MM.1S (cell line): ENCODE results near the gene TTC34.

Experiments used
- DNase-seq: peaks from one replicate; pipeline ENCODE4 v3.0.0-alpha.2; 2015
- H2AFZ ChIP-seq: fragments of 300-600 bp; sonication (generic); 2 replicates; pipeline ENCODE4 v1.6.0; 2016; ENCODE audit warnings: antibody characterized with exemption, low read length
- H3F3A ChIP-seq: fragments of 300-600 bp; sonication (generic); 2 replicates; pipeline ENCODE4 v1.6.1; 2016; ENCODE audit warnings: mild to moderate bottlenecking, antibody characterized with exemption, low read length, moderate library complexity, mixed read lengths; ENCODE audit not compliant: insufficient read depth
- H3K27ac ChIP-seq: fragments of 300-600 bp; sonication (generic); 2 replicates; pipeline ENCODE4 v1.5.1; 2016; ENCODE audit warnings: mild to moderate bottlenecking, low read length
- H3K27me3 ChIP-seq: fragments of 300-600 bp; sonication (generic); replicated peaks from 2 replicates; pipeline ENCODE4 v1.6.0; 2016; ENCODE audit warnings: low read length; ENCODE audit not compliant: insufficient read depth
- H3K36me3 ChIP-seq: fragments of 300-600 bp; sonication (generic); replicated peaks from 2 replicates; pipeline ENCODE4 v1.6.1; 2016; ENCODE audit warnings: mild to moderate bottlenecking, low read length, mixed read lengths; ENCODE audit not compliant: insufficient read depth
- H3K4me1 ChIP-seq: fragments of 300-600 bp; sonication (generic); 2 replicates; pipeline ENCODE4 v1.6.1; 2016; ENCODE audit warnings: low read length, mixed read lengths
- H3K4me2 ChIP-seq: fragments of 300-600 bp; sonication (generic); 2 replicates; pipeline ENCODE4 v1.6.0; 2016; ENCODE audit warnings: low read depth, low read length
- H3K4me3 ChIP-seq: fragments of 300-600 bp; sonication (generic); 2 replicates; pipeline ENCODE4 v1.5.1; 2016; ENCODE audit warnings: low read length, mixed read lengths
- H3K79me2 ChIP-seq: fragments of 300-600 bp; sonication (generic); 2 replicates; pipeline ENCODE4 v1.6.1; 2016; ENCODE audit warnings: mixed run types, low read length, mixed read lengths
- H3K9ac ChIP-seq: fragments of 300-600 bp; sonication (generic); 2 replicates; pipeline ENCODE4 v1.6.1; 2016; ENCODE audit warnings: low read length, mixed read lengths
- H3K9me2 ChIP-seq: fragments of 300-600 bp; sonication (generic); replicated peaks from 2 replicates; pipeline ENCODE4 v1.6.1; 2016; ENCODE audit warnings: mild to moderate bottlenecking, low read length, mixed read lengths; ENCODE audit not compliant: insufficient read depth
- H3K9me3 ChIP-seq: fragments of 300-600 bp; sonication (generic); replicated peaks from 2 replicates; pipeline ENCODE4 v1.6.1; 2016; ENCODE audit warnings: mild to moderate bottlenecking, low read length, mixed read lengths; ENCODE audit not compliant: insufficient read depth
- H4K20me1 ChIP-seq: fragments of 300-600 bp; sonication (generic); 2 replicates; pipeline ENCODE4 v1.6.1; 2016; ENCODE audit warnings: mild to moderate bottlenecking, low read length, moderate library complexity, mixed read lengths; ENCODE audit not compliant: insufficient read depth
- CTCF ChIP-seq: fragments of 300-600 bp; sonication (generic); IDR thresholded peaks from 2 replicates; pipeline ENCODE4 v1.5.1; 2016; ENCODE audit warnings: antibody characterized with exemption, low read length, mixed read lengths
- EZH2 ChIP-seq: fragments of 300-600 bp; sonication (generic); optimal IDR thresholded peaks from 2 replicates; pipeline ENCODE3; 2017; ENCODE audit warnings: low read depth, mild to moderate bottlenecking, antibody characterized with exemption, low read length, mixed read lengths
- EZH2phosphoT487 ChIP-seq: fragments of 300-600 bp; sonication (generic); IDR thresholded peaks from 2 replicates; pipeline ENCODE4 v1.6.1; 2018; ENCODE audit warnings: antibody characterized with exemption, low read length

TTC34 gene

GRCh38 chr1:2592672-2593071 is 208.8 kb downstream of the TTC34 start:
- Histone ChIP-seq H3K9me3 (no peaks in the 10 kb centered on the region), H3K79me2 (no peaks in the 10 kb centered on the region), H3K27me3 (peaks cover 67% of the 10 kb centered on the region), H3K9ac (no peak overlapping the region), H3K36me3 (no peaks in the 10 kb centered on the region), H2AFZ (no peak overlapping the region), H3K4me2 (no peak overlapping the region), H4K20me1 (no peaks in the 10 kb centered on the region), H3K27ac (no peak overlapping the region), H3F3A (no peaks in the 10 kb centered on the region), H3K4me1 (no peaks in the 10 kb centered on the region), H3K9me2 (no peaks in the 10 kb centered on the region), H3K4me3 (no peak overlapping the region)
- no peak for DNase-seq
- TF ChIP-seq CTCF (no peak), EZH2phosphoT487 (no peak), EZH2 (no peak)

- no peak for DNase-seq
- H3K4me1 ChIP-seq, result no peaks in the 10 kb centered on the region
- H3K27ac ChIP-seq, result no peak overlapping the region
- H3K36me3 ChIP-seq, result no peaks in the 10 kb centered on the region
- no peak for TF ChIP-seq CTCF
- TF ChIP-seq EZH2, result no peak
- TF ChIP-seq EZH2phosphoT487, result no peak
- H4K20me1 ChIP-seq, result no peaks in the 10 kb centered on the region
- no peaks in the 10 kb centered on the region for H3K9me3 ChIP-seq
- H3K4me2 ChIP-seq, result no peak overlapping the region
- H3K9me2 ChIP-seq, result no peaks in the 10 kb centered on the region
- H2AFZ ChIP-seq, result no peak overlapping the region
- no peaks in the 10 kb centered on the region for H3K79me2 ChIP-seq
- peaks cover 64% of the 10 kb centered on the region for H3K27me3 ChIP-seq
- no peak overlapping the region for H3K9ac ChIP-seq
- H3F3A ChIP-seq, result no peaks in the 10 kb centered on the region
- H3K4me3 ChIP-seq, result no peak overlapping the region
These were observed 209.8 kb downstream of the TTC34 start for GRCh38 chr1:2591581-2592261.

GRCh38 chr1:2591233-2591580 is 210.3 kb downstream of the TTC34 start:
- Histone ChIP-seq H3K9ac (no peak overlapping the region), H3K4me3 (no peak overlapping the region), H3K27ac (no peak overlapping the region), H3K9me2 (no peaks in the 10 kb centered on the region), H3K4me1 (no peaks in the 10 kb centered on the region), H2AFZ (no peak overlapping the region), H3K27me3 (peaks cover 59% of the 10 kb centered on the region), H3K79me2 (no peaks in the 10 kb centered on the region), H3F3A (no peaks in the 10 kb centered on the region), H3K9me3 (no peaks in the 10 kb centered on the region), H3K36me3 (no peaks in the 10 kb centered on the region), H4K20me1 (no peaks in the 10 kb centered on the region), H3K4me2 (no peak overlapping the region)
- no peak for DNase-seq
- TF ChIP-seq CTCF (no peak), EZH2phosphoT487 (no peak)
